SK-N-SH (cell line): Measurements from ENCODE around the gene CRACR2A. TPM values are rescaled to one million over a fixed set of nuclear protein-coding genes. Genes with fewer than 3 reads are reported as not detected.

Source experiments
- CTCF ChIA-PET: fragments of 300-600, 350-600 bp; formaldehyde crosslinking; extraction: SDS; loops from one replicate; lab custom pipeline; 2021; lab: Yijun Ruan, JAX
- POLR2A ChIA-PET: fragments of 350-600 bp; sonication (Branson Sonifier 250); formaldehyde crosslinking; extraction: SDS; loops from one replicate; lab custom pipeline; 2020; ENCODE audit warnings: antibody characterized with exemption, inconsistent platforms; lab: Yijun Ruan, JAX
- DNase-seq: peaks from one replicate; pipeline ENCODE4 v3.0.0; 2012
- H2AFZ ChIP-seq: fragments of 200-600 bp; sonication (generic); 2 replicates; pipeline ENCODE4 v1.8.1; 2016; ENCODE audit warnings: antibody characterized with exemption, mild to moderate bottlenecking, low read depth
- H3F3A ChIP-seq: fragments of 200-600 bp; sonication (generic); replicated peaks from 2 replicates; pipeline ENCODE3; 2016; ENCODE audit warnings: antibody characterized with exemption, mild to moderate bottlenecking; ENCODE audit not compliant: insufficient read depth
- H3K27ac ChIP-seq, 2 experiments: fragments of 200-500 bp in 1 of 2; fragments of 200-600 bp in 1 of 2; sonication (Bioruptor generic) in 1 of 2; sonication (generic), shearing (Covaris generic) in 1 of 2; 2 replicates each; pipeline versions ENCODE4 v1.5.1 to v1.6.1; 2014 to 2016; ENCODE audit warnings: low read depth in 2 of 2, inconsistent platforms in 1 of 2, low read length in 1 of 2, mild to moderate bottlenecking in 1 of 2, mixed read lengths in 1 of 2
- H3K27me3 ChIP-seq: fragments of 200-600 bp; sonication (generic), shearing (Covaris generic); 2 replicates; pipeline ENCODE4 v1.6.1; 2016; ENCODE audit warnings: mixed run types; ENCODE audit not compliant: insufficient read depth
- H3K36me3 ChIP-seq, 2 experiments: fragments of 200-500 bp in 1 of 2; fragments of 200-600 bp in 1 of 2; sonication (Bioruptor generic) in 1 of 2; sonication (generic) in 1 of 2; replicated peaks in 1 of 2; 2 replicates each; pipeline versions ENCODE3 to v1.5.1; 2014 to 2016; ENCODE audit warnings: low read length in 1 of 2, mild to moderate bottlenecking in 1 of 2; ENCODE audit not compliant: insufficient read depth in 2 of 2, control insufficient read depth in 1 of 2
- H3K4me1 ChIP-seq, 2 experiments: fragments of 200-500 bp in 1 of 2; fragments of 200-600 bp in 1 of 2; sonication (Bioruptor generic) in 1 of 2; sonication (generic), shearing (Covaris generic) in 1 of 2; 2 replicates each; pipeline versions ENCODE4 v1.5.1 to v1.6.1; 2014 to 2016; ENCODE audit warnings: low read depth in 1 of 2, low read length in 1 of 2, mixed run types in 1 of 2; ENCODE audit not compliant: insufficient read depth in 2 of 2, control insufficient read depth in 1 of 2
- H3K4me2 ChIP-seq: fragments of 200-600 bp; sonication (generic), shearing (Covaris generic); 2 replicates; pipeline ENCODE4 v1.6.1; 2017; ENCODE audit warnings: mixed run types
- H3K4me3 ChIP-seq, 2 experiments: fragments of 200-500 bp in 1 of 2; fragments of 200-600 bp in 1 of 2; sonication (Bioruptor generic) in 1 of 2; sonication (generic), shearing (Covaris generic) in 1 of 2; 2 replicates each; pipeline versions ENCODE4 v1.5.1 to v1.8.1; 2014 to 2016; ENCODE audit warnings: low read depth in 2 of 2, inconsistent platforms in 1 of 2, low read length in 1 of 2, mild to moderate bottlenecking in 1 of 2, mixed read lengths in 1 of 2, moderate library complexity in 1 of 2
- H3K79me2 ChIP-seq: fragments of 200-600 bp; sonication (generic); 2 replicates; pipeline ENCODE4 v1.8.1; 2017; ENCODE audit warnings: mild to moderate bottlenecking; ENCODE audit not compliant: insufficient read depth
- H3K9ac ChIP-seq: fragments of 200-600 bp; sonication (generic); 2 replicates; pipeline ENCODE4 v1.6.1; 2017; ENCODE audit warnings: mixed run types
- H3K9me2 ChIP-seq: fragments of 200-600 bp; sonication (generic); 2 replicates; pipeline ENCODE4 v1.6.1; 2017; ENCODE audit warnings: mixed run types
- H3K9me3 ChIP-seq: fragments of 200-600 bp; sonication (generic); 2 replicates; pipeline ENCODE4 v1.6.1; 2017; ENCODE audit warnings: mixed run types, mild to moderate bottlenecking, moderate library complexity
- H4K20me1 ChIP-seq: fragments of 200-600 bp; sonication (generic); 2 replicates; pipeline ENCODE4 v1.6.1; 2017; ENCODE audit warnings: mild to moderate bottlenecking, mixed run types; ENCODE audit not compliant: insufficient read depth
- CTCF ChIP-seq: fragments of 200-600 bp; sonication (generic); IDR thresholded peaks from 2 replicates; pipeline ENCODE4 v1.6.1; 2017; ENCODE audit warnings: antibody characterized with exemption, mild to moderate bottlenecking, moderate library complexity
- EP300 ChIP-seq, 2 experiments: IDR thresholded peaks; 2 replicates each; pipeline versions ENCODE4 v1.4.0 to v1.6.1; 2012; ENCODE audit warnings: borderline replicate concordance in 1 of 2, low read depth in 1 of 2, low read length in 1 of 2
- EZH2phosphoT487 ChIP-seq: fragments of 200-600 bp; sonication (generic); IDR thresholded peaks from 2 replicates; pipeline ENCODE4 v1.6.1; 2017; ENCODE audit warnings: low read depth, mixed run types, mild to moderate bottlenecking, antibody characterized with exemption, moderate library complexity, borderline replicate concordance
- FOXJ3 ChIP-seq: sonication (generic); formaldehyde crosslinking; IDR thresholded peaks from 2 replicates; pipeline ENCODE4 v1.5.1; 2020; ENCODE audit warnings: mild to moderate bottlenecking, missing genetic modification reagents
- GABPA ChIP-seq: IDR thresholded peaks from 2 replicates; pipeline ENCODE4 v1.4.0; 2012; ENCODE audit warnings: low read depth, mild to moderate bottlenecking
- IRF3 ChIP-seq: fragments of 150-350 bp; IDR thresholded peaks from 2 replicates; pipeline ENCODE4 v1.6.1; 2016; ENCODE audit warnings: mild to moderate bottlenecking, low read depth, low read length
- JUND ChIP-seq: IDR thresholded peaks from 2 replicates; pipeline ENCODE4 v1.4.0; 2012
- NFIC ChIP-seq: IDR thresholded peaks from 2 replicates; pipeline ENCODE4 v1.4.0; 2012; ENCODE audit warnings: borderline replicate concordance
- POLR2AphosphoS5 ChIP-seq: IDR thresholded peaks from 2 replicates; pipeline ENCODE4 v1.6.1; 2012; ENCODE audit warnings: low read depth, low read length
- RFX5 ChIP-seq: IDR thresholded peaks from 2 replicates; pipeline ENCODE4 v1.6.1; 2012; ENCODE audit warnings: mild to moderate bottlenecking, improper control_type of control experiment, low read length
- TAF1 ChIP-seq: IDR thresholded peaks from 2 replicates; pipeline ENCODE4 v1.6.1; 2012; ENCODE audit warnings: low read depth, mild to moderate bottlenecking, low read length, moderate library complexity, borderline replicate concordance
- TCF12 ChIP-seq: IDR thresholded peaks from 2 replicates; pipeline ENCODE4 v1.4.0; 2012
- TEAD4 ChIP-seq: IDR thresholded peaks from 2 replicates; pipeline ENCODE4 v1.4.0; 2012; ENCODE audit warnings: mild to moderate bottlenecking, borderline replicate concordance; ENCODE audit not compliant: insufficient read depth
- USF1 ChIP-seq: IDR thresholded peaks from 2 replicates; pipeline ENCODE4 v1.4.0; 2012; ENCODE audit warnings: low read depth, borderline replicate concordance
- WGBS: methylation state at CpG from one replicate; pipeline ENCODE4 v1.1.6; 2017; ENCODE audit warnings: low lambda C conversion rate; 5-methylcytosine and 5-hydroxymethylcytosine counted together
- polyA plus RNA-seq, 3 experiments: library from polyadenylated mRNA; depleted of rRNA; stranded (reverse); fragments of >200 nt; gene quantifications; 2 replicates each; pipeline ENCODE4 v1.2.3, GENCODE V29; 2012
- TF ChIP-seq, protein P1 (sequence below): IDR thresholded peaks from 2 replicates; pipeline ENCODE4 v1.4.0; 2012; ENCODE audit warnings: low read depth
- TF ChIP-seq, protein P2 (sequence below): IDR thresholded peaks from 2 replicates; pipeline ENCODE4; 2012
- TF ChIP-seq, protein P3 (sequence below): IDR thresholded peaks from 2 replicates; pipeline ENCODE4 v1.4.0; 2012; ENCODE audit warnings: low read depth, borderline replicate concordance

The CRACR2A gene
- polyA plus RNA-seq, 1 of the 3 experiments (the other 2 are of a cell fraction): 0.12 TPM

DNA sequence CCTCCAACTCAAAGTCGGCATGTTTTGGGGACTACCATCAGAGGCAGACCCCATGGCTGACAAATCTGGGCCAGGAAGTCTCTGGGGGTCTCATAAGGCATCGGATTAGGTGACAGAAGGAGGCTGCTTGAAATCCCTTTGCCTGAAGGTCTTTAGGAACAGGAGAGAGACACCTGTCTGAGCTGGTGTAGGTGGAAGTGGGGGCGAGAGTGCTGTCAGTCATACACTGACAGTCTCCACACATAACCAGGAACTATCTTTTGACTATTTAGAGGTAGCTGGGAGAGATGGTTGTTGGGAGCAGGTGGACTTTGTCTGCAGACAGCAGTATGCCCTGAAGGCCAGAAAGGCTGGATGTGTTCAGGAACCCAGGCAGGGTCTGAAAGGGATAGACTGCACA is 163.2 kb downstream of the CRACR2A start:
- Histone ChIP-seq H3K9ac (no peak overlapping the region), H3K36me3 (no peaks in the 10 kb centered on the region), H3K4me3 (no peak overlapping the region), H2AFZ (no peak overlapping the region), H4K20me1 (no peaks in the 10 kb centered on the region), H3K4me2 (no peak overlapping the region), H3K4me1 (no peaks in the 10 kb centered on the region), H3K27ac (no peak overlapping the region), H3K9me3 (no peaks in the 10 kb centered on the region), H3K9me2 (no peaks in the 10 kb centered on the region), H3K79me2 (no peaks in the 10 kb centered on the region), H3K27me3 (no peaks in the 10 kb centered on the region), H3F3A (no peaks in the 10 kb centered on the region)
- WGBS: 17% methylated on average over 3 of the region's 3 CpGs
- POLR2A ChIA-PET: no interaction called here
- TF ChIP-seq TCF12: no peak
- CTCF ChIA-PET: interaction anchor here (0.6 kb wide), 1 partner anchor 718 kb away, joined by 3 read pairs; no protein-coding TSS in a partner anchor
- no peak for DNase-seq

- H3F3A ChIP-seq: no peaks in the 10 kb centered on the region
- no peak overlapping the region for H3K4me2 ChIP-seq
- no peaks in the 10 kb centered on the region for H3K9me3 ChIP-seq
- H3K4me1 ChIP-seq: no peaks in the 10 kb centered on the region
- no peaks in the 10 kb centered on the region for H3K36me3 ChIP-seq
- no peaks in the 10 kb centered on the region for H3K27me3 ChIP-seq
- H3K9me2 ChIP-seq: no peaks in the 10 kb centered on the region
- no peak for DNase-seq
- H3K9ac ChIP-seq: no peak overlapping the region
- H3K79me2 ChIP-seq: no peaks in the 10 kb centered on the region
- H3K27ac ChIP-seq: no peak overlapping the region
- TF ChIP-seq, protein P1, sequence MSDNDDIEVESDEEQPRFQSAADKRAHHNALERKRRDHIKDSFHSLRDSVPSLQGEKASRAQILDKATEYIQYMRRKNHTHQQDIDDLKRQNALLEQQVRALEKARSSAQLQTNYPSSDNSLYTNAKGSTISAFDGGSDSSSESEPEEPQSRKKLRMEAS: no peak
- TF ChIP-seq IRF3 (no peak), JUND (no peak), EP300 (IDR thresholded peaks at IDR 0.05; ENCODE audit: borderline replicate concordance in 1 of 2, low read depth in 1 of 2, low read length in 1 of 2) (no peak), TCF12 (no peak), RFX5 (no peak), CTCF (no peak), USF1 (no peak), NFIC (no peak), GABPA (no peak), TEAD4 (no peak), TAF1 (no peak), EZH2phosphoT487 (no peak), POLR2AphosphoS5 (no peak), FOXJ3 (CRISPR knock-in tag) (no peak)
- TF ChIP-seq, protein P2, sequence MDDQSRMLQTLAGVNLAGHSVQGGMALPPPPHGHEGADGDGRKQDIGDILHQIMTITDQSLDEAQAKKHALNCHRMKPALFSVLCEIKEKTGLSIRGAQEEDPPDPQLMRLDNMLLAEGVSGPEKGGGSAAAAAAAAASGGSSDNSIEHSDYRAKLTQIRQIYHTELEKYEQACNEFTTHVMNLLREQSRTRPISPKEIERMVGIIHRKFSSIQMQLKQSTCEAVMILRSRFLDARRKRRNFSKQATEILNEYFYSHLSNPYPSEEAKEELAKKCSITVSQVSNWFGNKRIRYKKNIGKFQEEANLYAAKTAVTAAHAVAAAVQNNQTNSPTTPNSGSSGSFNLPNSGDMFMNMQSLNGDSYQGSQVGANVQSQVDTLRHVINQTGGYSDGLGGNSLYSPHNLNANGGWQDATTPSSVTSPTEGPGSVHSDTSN: no peak
- TF ChIP-seq, protein P3, sequence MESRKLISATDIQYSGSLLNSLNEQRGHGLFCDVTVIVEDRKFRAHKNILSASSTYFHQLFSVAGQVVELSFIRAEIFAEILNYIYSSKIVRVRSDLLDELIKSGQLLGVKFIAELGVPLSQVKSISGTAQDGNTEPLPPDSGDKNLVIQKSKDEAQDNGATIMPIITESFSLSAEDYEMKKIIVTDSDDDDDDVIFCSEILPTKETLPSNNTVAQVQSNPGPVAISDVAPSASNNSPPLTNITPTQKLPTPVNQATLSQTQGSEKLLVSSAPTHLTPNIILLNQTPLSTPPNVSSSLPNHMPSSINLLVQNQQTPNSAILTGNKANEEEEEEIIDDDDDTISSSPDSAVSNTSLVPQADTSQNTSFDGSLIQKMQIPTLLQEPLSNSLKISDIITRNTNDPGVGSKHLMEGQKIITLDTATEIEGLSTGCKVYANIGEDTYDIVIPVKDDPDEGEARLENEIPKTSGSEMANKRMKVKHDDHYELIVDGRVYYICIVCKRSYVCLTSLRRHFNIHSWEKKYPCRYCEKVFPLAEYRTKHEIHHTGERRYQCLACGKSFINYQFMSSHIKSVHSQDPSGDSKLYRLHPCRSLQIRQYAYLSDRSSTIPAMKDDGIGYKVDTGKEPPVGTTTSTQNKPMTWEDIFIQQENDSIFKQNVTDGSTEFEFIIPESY: no peak
- TF ChIP-seq, all 33 proteins: peak for 0
- WGBS: 60% methylated on average over 8 of the region's 9 CpGs
- Histone ChIP-seq H2AFZ (no peak overlapping the region), H4K20me1 (no peaks in the 10 kb centered on the region), H3K4me3 (no peak overlapping the region)
- ChIA-PET CTCF (no interaction called here), POLR2A (no interaction called here)
These were observed 165.4 kb downstream of the CRACR2A start for GRCh38 chr12:3587402-3588013.
